ENCODE measurements around the gene SEC14L3. TPM values are rescaled to one million over a fixed set of nuclear protein-coding genes. Genes with fewer than 3 reads are reported as not detected.

The SEC14L3 gene
- total RNA-seq, 1 experiment from 2014 or later: not detected

GRCh38 chr22:30422481-30423300, 49.1 kb downstream of the SEC14L3 start:
- H4K8ac ChIP-seq (replicated peaks; ENCODE audit: insufficient read length, low read depth, low read length): no peak overlapping the region
- no peaks in the 10 kb centered on the region for H3K9me3 ChIP-seq (ENCODE audit: control insufficient read depth, low read depth, low read length)
- H3K23me2 ChIP-seq (ENCODE audit: insufficient read length, low read depth, low read length, poor library complexity, severe bottlenecking): peaks cover 21% of the 10 kb centered on the region
- no peaks in the 10 kb centered on the region for H3K9me3 Mint-ChIP-seq
- no peak overlapping the region for H3K56ac ChIP-seq (ENCODE audit: insufficient read length, low read depth, low read length)
- H3K14ac ChIP-seq (ENCODE audit: insufficient read depth, low read length): peak overlapping the region; percentile 85; the same call in 1 of the 2 replicates
- peak overlapping the region; percentile 87 to 93 for H3K4me3 Mint-ChIP-seq
- H3K9ac ChIP-seq (ENCODE audit: extremely low read depth, insufficient read length, low read length): peak overlapping the region; percentile 67
- H2BK12ac ChIP-seq (ENCODE audit: insufficient read length, low read depth, low read length): no peak overlapping the region
- H3K27me3 ChIP-seq (ENCODE audit: insufficient read depth, low read length): no peaks in the 10 kb centered on the region
- peaks cover 31 to 37% of the 10 kb centered on the region in 2 experiments for H3K4me1 Mint-ChIP-seq
- no peak overlapping the region for H2BK5ac ChIP-seq (ENCODE audit: insufficient read length, low read length)
- H3K18ac ChIP-seq (ENCODE audit: insufficient read length, low read depth, low read length): peak overlapping the region; percentile 62
- H2BK20ac ChIP-seq (ENCODE audit: low read depth, low read length, poor library complexity, severe bottlenecking): no peak overlapping the region
- H3K4ac ChIP-seq (ENCODE audit: low read depth, low read length): no peak overlapping the region
- no peaks in the 10 kb centered on the region for H3K79me1 ChIP-seq (ENCODE audit: insufficient read depth, low read depth, low read length, poor library complexity, severe bottlenecking)
- peaks cover 7% of the 10 kb centered on the region; the same call in 1 of the 2 replicates for H3K4me1 ChIP-seq (ENCODE audit: insufficient read depth, low read length)
- H4K91ac ChIP-seq (ENCODE audit: insufficient read length, low read depth, low read length): peak overlapping the region; percentile 15
- no peak overlapping the region for H3K23ac ChIP-seq (ENCODE audit: insufficient read length, low read depth, low read length)
- H2BK120ac ChIP-seq (ENCODE audit: low read depth, low read length, poor library complexity, severe bottlenecking): no peak overlapping the region
- H3K4me2 ChIP-seq (ENCODE audit: insufficient read depth, insufficient read length, low read length): peak overlapping the region; percentile 83
- no peak overlapping the region for H3T11ph ChIP-seq (ENCODE audit: low read length)
- H3K36me3 Mint-ChIP-seq (ENCODE audit: insufficient read depth in 1 of 3, low read depth in 3 of 3): peaks cover 8 to 44% (median 42%) of the 10 kb centered on the region in 3 experiments; a peak in 6 of 7 replicates
- H3K79me2 ChIP-seq (ENCODE audit: insufficient read depth, low read length): no peaks in the 10 kb centered on the region
- H2AFZ ChIP-seq (ENCODE audit: low read length): no peak overlapping the region
- H3K27ac Mint-ChIP-seq: peak overlapping the region; percentile 90 to 96 (median 95)
- H4K20me1 ChIP-seq (ENCODE audit: control insufficient read depth, insufficient read depth, insufficient read length): no peaks in the 10 kb centered on the region
- H3K27ac ChIP-seq (ENCODE audit: insufficient read length, low read depth, low read length): peak overlapping the region; percentile 29
- DNase-seq: peak; percentile 76
- TF ChIP-seq, protein P1, sequence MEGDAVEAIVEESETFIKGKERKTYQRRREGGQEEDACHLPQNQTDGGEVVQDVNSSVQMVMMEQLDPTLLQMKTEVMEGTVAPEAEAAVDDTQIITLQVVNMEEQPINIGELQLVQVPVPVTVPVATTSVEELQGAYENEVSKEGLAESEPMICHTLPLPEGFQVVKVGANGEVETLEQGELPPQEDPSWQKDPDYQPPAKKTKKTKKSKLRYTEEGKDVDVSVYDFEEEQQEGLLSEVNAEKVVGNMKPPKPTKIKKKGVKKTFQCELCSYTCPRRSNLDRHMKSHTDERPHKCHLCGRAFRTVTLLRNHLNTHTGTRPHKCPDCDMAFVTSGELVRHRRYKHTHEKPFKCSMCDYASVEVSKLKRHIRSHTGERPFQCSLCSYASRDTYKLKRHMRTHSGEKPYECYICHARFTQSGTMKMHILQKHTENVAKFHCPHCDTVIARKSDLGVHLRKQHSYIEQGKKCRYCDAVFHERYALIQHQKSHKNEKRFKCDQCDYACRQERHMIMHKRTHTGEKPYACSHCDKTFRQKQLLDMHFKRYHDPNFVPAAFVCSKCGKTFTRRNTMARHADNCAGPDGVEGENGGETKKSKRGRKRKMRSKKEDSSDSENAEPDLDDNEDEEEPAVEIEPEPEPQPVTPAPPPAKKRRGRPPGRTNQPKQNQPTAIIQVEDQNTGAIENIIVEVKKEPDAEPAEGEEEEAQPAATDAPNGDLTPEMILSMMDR (conservative IDR thresholded peaks at IDR 0.05): no peak
- WGBS (ENCODE audit: extremely low coverage, insufficient read length, low lambda C conversion rate): no CpG with 5 or more reads among the region's 18 CpGs
- no peak overlapping the region for H2BK15ac ChIP-seq (ENCODE audit: low read depth, low read length)
- no peak overlapping the region for H2AK5ac ChIP-seq (ENCODE audit: insufficient read length, low read length)
- H3K27me3 Mint-ChIP-seq (ENCODE audit: low read depth): no peaks in the 10 kb centered on the region; the same call in 1 of the 2 replicates
- H4K5ac ChIP-seq (ENCODE audit: insufficient read length, low read depth, low read length): no peak overlapping the region

Data from H9 (cell line).